Stomach (tissue), 9 donors: Measurements from ENCODE around the gene STK38L. TPM values are rescaled to one million over a fixed set of nuclear protein-coding genes. Genes with fewer than 3 reads are reported as not detected.

Experiments
- DNase-seq, 2 donors: peaks; one replicate each; pipeline versions ENCODE4 v3.0.0 to v3.0.0-alpha.2; 2013 to 2019
- H3K27ac ChIP-seq, 5 donors: fragments of 200-600 bp in 4 of 5; sonication (generic) in 4 of 5; one replicate each; pipeline ENCODE4 v1.5.1; 2013 to 2019; ENCODE audit warnings: mild to moderate bottlenecking in 1 of 5, moderate library complexity in 1 of 5
- H3K27me3 ChIP-seq, 3 donors: fragments of 200-600 bp; sonication (generic); one replicate each; pipeline ENCODE4 v1.5.1; 2017 to 2019; ENCODE audit warnings: mixed run types in 1 of 3
- H3K36me3 ChIP-seq, 4 donors: fragments of 200-600 bp; sonication (generic); 1 replicate in 3 of 4; 2 replicates in 1 of 4; pipeline ENCODE4 v1.5.1; 2016 to 2019
- H3K4me1 ChIP-seq, 4 donors: fragments of 200-600 bp; sonication (generic); one replicate each; pipeline ENCODE4 v1.5.1; 2016 to 2019
- H3K4me3 ChIP-seq, 4 donors: fragments of 200-600 bp; sonication (generic) in 3 of 4; one replicate each; pipeline ENCODE4 v1.5.1; 2016 to 2019; ENCODE audit warnings: mild to moderate bottlenecking in 1 of 4
- H3K9me3 ChIP-seq, 4 donors: fragments of 200-600 bp; sonication (generic); one replicate each; pipeline ENCODE4 v1.5.1; 2016 to 2019
- EP300 ChIP-seq: sonication (generic); formaldehyde crosslinking; IDR thresholded peaks from one replicate; pipeline ENCODE4 v1.6.1; 2017; ENCODE audit warnings: antibody characterized with exemption
- POLR2A ChIP-seq, 4 donors: fragments of 450-650 bp; IDR thresholded peaks; one replicate each; pipeline ENCODE4 v1.6.1; 2016; ENCODE audit warnings: antibody characterized with exemption in 4 of 4, control low read depth in 2 of 4, mild to moderate bottlenecking in 1 of 4, moderate library complexity in 1 of 4
- POLR2AphosphoS5 ChIP-seq, 3 donors: sonication (generic); formaldehyde crosslinking; IDR thresholded peaks; one replicate each; pipeline ENCODE4 v1.6.1; 2016; ENCODE audit warnings: antibody characterized with exemption in 3 of 3
- WGBS, 5 donors: extraction: QIAGEN DNeasy Blood & Tissue Kit in 3 of 5; methylation state at CpG; one replicate each; pipeline versions ENCODE4 v1.1.5 to v1.1.7; 2013 to 2018; 5-methylcytosine and 5-hydroxymethylcytosine counted together
- intact Hi-C: fragments of 100-400 bp; cut with DNase I; formaldehyde crosslinking; loops from one replicate; pipeline ENCODE4 v1.15.1; 2023; ENCODE audit warnings: low total_unique reads
- polyA plus RNA-seq, 3 donors: library from polyadenylated mRNA; stranded (reverse); fragments of 200-250 nt; gene quantifications; one replicate each; pipeline ENCODE4 v1.2.3, GENCODE V29; 2013
- total RNA-seq, 5 donors: library from RNA; depleted of rRNA; stranded (reverse); fragments of >200 nt; gene quantifications; one replicate each; pipeline versions ENCODE4 v1.1.0 to v1.2.3, GENCODE V29; 2014 to 2016
- TF ChIP-seq, protein P1 (sequence below), 7 experiments: fragments of 450-650 bp in 4 of 7; fragments of 200-600 bp in 3 of 7; sonication (generic) in 3 of 7; IDR thresholded peaks; one replicate each; pipeline ENCODE4 v1.5.1; 2016 to 2019; ENCODE audit warnings: antibody characterized with exemption in 7 of 7, control low read depth in 2 of 7, mild to moderate bottlenecking in 1 of 7
- donor health status: healthy with polysubstance abuse.
- donor health status: Bipolar disorder and iron deficiency.
- donor health status: healthy.

STK38L gene
- total and polyA plus RNA-seq, 8 donors: 8.5 to 118 (median 26.5) TPM

DNA sequence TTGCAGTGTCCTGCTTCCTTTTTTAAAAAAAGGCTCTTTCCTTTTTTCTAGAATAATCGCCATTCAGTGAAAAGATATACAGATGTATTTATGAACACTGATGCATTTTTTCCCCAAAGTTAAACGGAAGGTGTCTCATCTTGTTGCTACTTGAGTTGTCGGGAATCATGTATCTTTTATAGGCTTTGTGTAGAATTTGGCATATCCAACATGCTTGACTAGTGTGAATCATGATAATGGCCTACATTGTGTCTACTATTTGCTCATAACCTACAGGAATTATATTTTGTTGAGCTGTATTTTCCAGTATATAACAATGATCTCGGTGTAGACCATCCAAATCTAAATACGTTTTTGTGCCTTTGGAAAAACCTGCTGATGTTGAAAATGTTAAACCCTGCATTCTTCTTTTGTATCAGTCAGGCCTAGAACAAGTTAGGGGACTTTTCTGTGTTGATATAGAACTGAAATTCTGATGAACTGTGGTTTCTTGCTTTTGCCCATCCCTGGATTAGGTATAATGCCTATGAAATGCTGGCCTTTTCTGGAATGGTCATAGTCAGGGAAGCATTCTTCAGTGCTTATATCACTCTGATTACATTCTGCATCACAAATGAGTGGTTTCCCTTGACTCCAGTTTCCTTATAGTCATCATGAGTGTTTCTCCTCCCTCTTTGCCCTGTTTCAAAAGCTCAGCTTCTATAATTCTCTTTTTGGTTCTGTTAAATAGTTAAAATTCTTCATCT is 99.3 kb downstream of the STK38L start:
- peak in 1 of 2 donors; percentile 43 for DNase-seq
- H3K27me3 ChIP-seq: no peaks in the 10 kb centered on the region

DNA sequence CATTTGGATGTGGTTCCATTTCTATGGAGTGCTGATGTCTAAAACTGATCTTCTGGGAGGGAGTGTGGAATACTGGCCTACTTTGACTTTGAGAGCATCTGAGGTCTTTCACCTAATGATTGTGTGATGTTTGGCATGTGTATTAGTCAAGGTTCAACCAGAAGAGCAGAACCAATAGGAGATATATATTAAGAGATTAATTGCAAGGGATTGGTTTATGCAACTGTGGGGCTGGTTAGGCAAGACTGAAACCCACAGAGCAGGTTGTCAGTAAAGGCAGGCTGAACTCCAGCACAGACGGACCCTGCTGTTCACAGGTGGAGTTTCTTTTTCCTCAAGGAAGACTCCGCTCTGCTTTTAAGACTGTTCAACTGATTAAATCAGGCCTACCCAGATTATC is 100.2 kb downstream of the STK38L start:
- 58 to 79% (median 73%) methylated on average over 2 of the region's 2 CpGs for WGBS, 5 donors

More for the DNA sequence above, 99.3 kb downstream of the STK38L start:
- intact Hi-C loops: no loop called here
- TF ChIP-seq POLR2A (IDR thresholded peaks at IDR 0.05) (no peak), POLR2AphosphoS5 (IDR thresholded peaks at IDR 0.05) (peak in 1 of 3 donors; percentile 36), EP300 (no peak)
- TF ChIP-seq, protein P1, sequence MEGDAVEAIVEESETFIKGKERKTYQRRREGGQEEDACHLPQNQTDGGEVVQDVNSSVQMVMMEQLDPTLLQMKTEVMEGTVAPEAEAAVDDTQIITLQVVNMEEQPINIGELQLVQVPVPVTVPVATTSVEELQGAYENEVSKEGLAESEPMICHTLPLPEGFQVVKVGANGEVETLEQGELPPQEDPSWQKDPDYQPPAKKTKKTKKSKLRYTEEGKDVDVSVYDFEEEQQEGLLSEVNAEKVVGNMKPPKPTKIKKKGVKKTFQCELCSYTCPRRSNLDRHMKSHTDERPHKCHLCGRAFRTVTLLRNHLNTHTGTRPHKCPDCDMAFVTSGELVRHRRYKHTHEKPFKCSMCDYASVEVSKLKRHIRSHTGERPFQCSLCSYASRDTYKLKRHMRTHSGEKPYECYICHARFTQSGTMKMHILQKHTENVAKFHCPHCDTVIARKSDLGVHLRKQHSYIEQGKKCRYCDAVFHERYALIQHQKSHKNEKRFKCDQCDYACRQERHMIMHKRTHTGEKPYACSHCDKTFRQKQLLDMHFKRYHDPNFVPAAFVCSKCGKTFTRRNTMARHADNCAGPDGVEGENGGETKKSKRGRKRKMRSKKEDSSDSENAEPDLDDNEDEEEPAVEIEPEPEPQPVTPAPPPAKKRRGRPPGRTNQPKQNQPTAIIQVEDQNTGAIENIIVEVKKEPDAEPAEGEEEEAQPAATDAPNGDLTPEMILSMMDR (IDR thresholded peaks at IDR 0.05): no peak
- Histone ChIP-seq H3K36me3 (no peaks in the 10 kb centered on the region), H3K9me3 (no peaks in the 10 kb centered on the region), H3K27ac (peak overlapping the region in 2 of 5 donors; percentile 18 to 55), H3K4me1 (peaks cover 0 to 34% (median 0%) of the 10 kb centered on the region in 4 donors), H3K4me3 (no peak overlapping the region)
- 82 to 89% (median 84%) methylated on average over 5 of the region's 5 CpGs for WGBS, 5 donors

DNA sequence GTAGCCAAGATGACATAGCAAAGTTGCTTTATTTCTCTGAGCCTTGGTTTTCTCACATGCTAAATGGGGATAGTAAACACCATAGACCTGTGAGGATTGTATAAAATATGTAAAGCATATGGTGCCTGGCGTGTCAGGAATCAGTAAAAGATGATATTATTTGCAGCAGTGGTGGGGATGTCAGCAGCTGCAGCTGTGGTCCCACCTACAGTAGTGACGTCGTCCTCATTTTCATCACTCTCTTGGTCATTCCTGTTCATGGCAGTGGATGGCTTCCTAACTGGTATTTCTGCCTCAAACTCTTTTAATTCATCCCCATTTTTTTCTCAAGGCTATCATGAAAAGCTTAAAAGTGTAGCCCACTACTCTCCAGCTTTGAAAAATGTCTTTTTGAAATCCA is 100.7 kb downstream of the STK38L start:
- no peak for DNase-seq
- Histone ChIP-seq H3K4me3 (no peak overlapping the region), H3K27me3 (no peaks in the 10 kb centered on the region), H3K4me1 (peaks cover 0 to 30% (median 0%) of the 10 kb centered on the region in 4 donors), H3K27ac (peak overlapping the region in 1 of 5 donors; percentile 23), H3K36me3 (no peaks in the 10 kb centered on the region), H3K9me3 (no peaks in the 10 kb centered on the region)
- TF ChIP-seq POLR2A (IDR thresholded peaks at IDR 0.05) (no peak), EP300 (no peak), POLR2AphosphoS5 (IDR thresholded peaks at IDR 0.05) (no peak)
- TF ChIP-seq, protein P1 (IDR thresholded peaks at IDR 0.05): no peak
- intact Hi-C loops: no loop called here
- WGBS, 5 donors: 65 to 89% (median 76%) methylated on average over 3 of the region's 3 CpGs

More for the DNA sequence above, 100.2 kb downstream of the STK38L start:
- H3K4me3 ChIP-seq: no peak overlapping the region
- peak overlapping the region in 2 of 5 donors; percentile 23 to 55 for H3K27ac ChIP-seq
- H3K36me3 ChIP-seq: no peaks in the 10 kb centered on the region
- peaks cover 0 to 30% (median 0%) of the 10 kb centered on the region in 4 donors for H3K4me1 ChIP-seq
- intact Hi-C loops: no loop called here
- TF ChIP-seq, protein P1 (IDR thresholded peaks at IDR 0.05): no peak
- no peak for TF ChIP-seq EP300
- no peak for TF ChIP-seq POLR2AphosphoS5 (IDR thresholded peaks at IDR 0.05)
- TF ChIP-seq POLR2A (IDR thresholded peaks at IDR 0.05): no peak
- no peak for DNase-seq
- no peaks in the 10 kb centered on the region for H3K9me3 ChIP-seq
- no peaks in the 10 kb centered on the region for H3K27me3 ChIP-seq

DNA sequence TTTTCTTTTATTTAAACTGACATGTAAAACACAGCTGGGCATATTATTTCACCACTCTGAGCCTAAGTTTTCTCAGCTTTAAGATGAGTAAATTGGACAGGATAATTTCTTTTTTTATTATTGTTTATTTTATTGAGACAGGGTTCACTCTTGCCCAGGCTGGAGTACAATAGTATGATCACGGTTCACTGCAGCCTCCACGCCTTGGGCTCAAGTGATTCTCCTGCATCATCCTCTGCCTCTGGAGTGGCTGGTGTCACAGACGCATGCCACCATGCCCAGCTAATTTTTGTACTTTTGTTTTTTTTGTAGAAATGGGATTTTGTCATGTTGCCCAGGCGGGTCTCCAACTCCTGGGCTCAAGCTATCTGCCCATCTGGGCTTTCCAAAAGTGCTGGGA is 101.3 kb downstream of the STK38L start:
- Histone ChIP-seq H3K27me3 (no peaks in the 10 kb centered on the region), H3K4me3 (no peak overlapping the region), H3K36me3 (no peaks in the 10 kb centered on the region), H3K27ac (no peak overlapping the region), H3K4me1 (peaks cover 0 to 28% (median 0%) of the 10 kb centered on the region in 4 donors), H3K9me3 (no peaks in the 10 kb centered on the region)
- intact Hi-C loops: no loop called here
- TF ChIP-seq, protein P1 (IDR thresholded peaks at IDR 0.05): no peak
- TF ChIP-seq POLR2AphosphoS5 (IDR thresholded peaks at IDR 0.05) (no peak), POLR2A (IDR thresholded peaks at IDR 0.05) (no peak), EP300 (no peak)
- 84 to 91% (median 88%) methylated on average over 4 of the region's 4 CpGs for WGBS, 5 donors
- no peak for DNase-seq
